GM21423 (cell line): ENCODE data around the gene SCAND1.

ENCODE experiments used
- ATAC-seq: cut with Tn5 transposase; IDR thresholded peaks from one replicate; pipeline ENCODE4 v1.9.1; 2021; ENCODE audit warnings: mild to moderate bottlenecking, moderate library complexity; ENCODE audit not compliant: unreplicated experiment

The SCAND1 gene

DNA sequence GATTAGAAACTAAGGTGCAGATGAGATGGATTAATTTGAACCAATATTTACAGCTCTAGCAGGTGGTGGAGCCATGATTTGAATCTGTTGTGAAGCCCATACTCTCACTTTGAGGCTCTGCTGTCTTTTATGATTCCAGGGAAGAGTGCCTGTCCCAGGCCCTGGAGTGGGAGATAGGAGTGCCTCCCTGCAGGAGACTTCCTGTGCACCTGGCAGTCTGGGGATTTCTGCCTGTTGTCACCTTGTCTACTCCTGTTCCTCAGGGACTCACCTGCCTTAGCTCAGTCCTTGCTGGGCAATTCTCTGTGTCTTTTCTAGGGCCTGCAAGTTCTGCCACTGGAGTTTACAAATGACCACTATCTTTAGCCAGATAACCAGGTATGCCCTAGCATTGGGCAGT, 46.3 kb downstream of the SCAND1 start:
- no peak for ATAC-seq

DNA sequence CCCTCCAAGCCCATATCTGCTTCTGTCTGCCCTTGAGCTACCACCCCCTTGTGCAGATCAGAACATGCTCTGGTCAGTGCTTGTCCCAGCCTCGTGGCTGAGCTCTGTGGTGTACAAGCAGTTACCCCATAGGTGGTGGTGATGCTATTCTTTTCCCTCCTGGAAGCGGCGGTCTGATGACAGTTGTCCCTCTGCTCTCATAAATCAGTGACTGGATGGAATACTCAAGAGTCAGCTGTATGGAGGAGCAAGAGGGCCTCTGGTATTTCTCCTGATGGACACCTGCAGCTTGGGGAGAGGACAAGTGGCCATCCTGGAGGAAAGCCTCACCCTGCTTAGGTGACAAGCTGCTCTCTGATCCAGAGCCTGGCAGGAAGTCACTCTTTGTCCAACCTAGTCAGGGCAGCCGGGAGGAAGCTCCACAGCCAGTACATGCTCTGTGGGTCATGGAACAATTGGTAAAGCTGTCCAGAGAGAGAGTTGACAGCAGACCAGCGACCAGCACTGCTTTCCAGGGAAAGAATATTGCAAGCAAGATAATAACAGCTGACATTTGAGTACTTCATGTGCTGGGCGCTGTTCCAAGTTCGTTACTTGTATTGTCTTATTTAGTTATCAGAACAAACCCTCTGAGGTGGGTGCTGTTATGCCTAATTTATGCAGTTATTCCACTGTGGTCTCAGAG, 47.1 kb downstream of the SCAND1 start:
- no peak for ATAC-seq

DNA sequence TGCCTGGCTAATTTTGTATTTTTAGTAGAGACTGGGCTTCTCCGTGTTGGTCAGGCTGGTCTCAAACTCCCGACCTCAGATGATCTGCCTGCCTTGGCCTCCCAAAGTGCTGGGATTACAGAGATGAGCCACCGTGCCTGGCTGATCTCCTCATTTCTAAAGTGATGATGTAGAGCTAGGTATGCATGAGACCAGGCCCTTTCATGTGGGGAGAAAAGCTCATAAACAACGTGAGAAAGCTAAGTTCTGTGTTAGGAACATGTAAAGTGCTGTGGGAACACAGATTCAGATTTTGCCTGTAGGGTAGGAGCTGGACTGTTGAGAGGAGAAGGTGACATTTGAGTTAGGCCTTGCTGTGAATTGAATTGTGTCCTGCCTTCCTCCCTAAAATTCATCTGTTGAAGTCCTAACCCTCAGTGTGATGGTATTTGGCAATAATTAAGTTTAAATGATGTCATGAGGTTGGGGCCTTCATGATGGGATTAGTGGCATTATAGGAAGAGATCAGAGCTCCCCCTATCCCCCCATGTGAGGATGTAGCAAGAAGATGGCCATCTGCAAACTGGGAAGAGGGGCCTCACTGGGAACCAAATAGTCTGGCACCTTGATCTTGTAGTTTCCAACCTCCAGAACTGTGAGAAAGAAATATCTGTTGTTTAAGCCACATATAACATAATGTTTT, 49.2 kb downstream of the SCAND1 start:
- ATAC-seq = no peak

DNA sequence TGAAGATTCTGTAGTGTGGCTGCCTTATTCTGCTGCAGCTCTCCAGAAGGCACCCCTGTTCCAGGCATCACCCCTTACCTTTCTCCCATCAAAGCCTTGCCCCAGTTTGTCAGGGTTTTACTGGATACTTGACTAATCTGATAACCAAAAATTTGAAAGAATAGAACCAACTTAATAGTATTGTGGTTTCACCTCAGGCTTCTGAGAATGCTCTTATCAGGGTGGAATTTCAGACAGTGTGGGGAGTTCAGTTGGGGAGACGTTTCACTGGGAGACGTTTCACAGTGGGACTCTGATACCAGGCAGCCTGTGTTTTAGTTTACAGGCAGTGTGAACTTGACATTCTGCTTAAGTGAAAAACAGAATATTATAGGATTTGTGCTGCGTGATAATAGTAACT, 50.5 kb downstream of the SCAND1 start:
- no peak for ATAC-seq
